Measurements from ENCODE around the gene NXPE3. TPM values are rescaled to one million over a fixed set of nuclear protein-coding genes. Genes with fewer than 3 reads are reported as not detected.
A peak's percentile ranks its signal among the peaks of the same experiment; 100 is the strongest.

NXPE3 gene
- total RNA-seq, 2 experiments from 2014 or later, result 16.7 to 64.3 TPM

- H3K79me2 ChIP-seq (ENCODE audit: insufficient read depth, low read depth, low read length), result peaks cover 11% of the 10 kb centered on the region; the same call in 1 of the 2 replicates
- POLR2A ChIA-PET, result interaction anchor here (0.6 to 3.3 kb wide), 11 partner anchors 9 to 411 kb away, joined by 3 to 19 read pairs (median 4); partner anchors contain the start of gene NFKBIZ
- peaks cover 38% of the 10 kb centered on the region for H3K36me3 ChIP-seq (ENCODE audit: insufficient read depth, low read length)
- H3K9me2 ChIP-seq (ENCODE audit: insufficient read depth, low read length), result no peaks in the 10 kb centered on the region
- peak; percentile 95 for TF ChIP-seq CTCF (conservative IDR thresholded peaks at IDR 0.05; ENCODE audit: low read length)
- no peak for TF ChIP-seq EZH2phosphoT487 (IDR thresholded peaks at IDR 0.05; ENCODE audit: borderline replicate concordance, low read depth, low read length)
- peaks cover 46% of the 10 kb centered on the region for H3K4me1 ChIP-seq (ENCODE audit: insufficient read depth, low read length, poor library complexity, severe bottlenecking)
- no peak overlapping the region for H3K27ac ChIP-seq (ENCODE audit: low read depth, low read length, poor library complexity, severe bottlenecking)
- no peak overlapping the region for H2AFZ ChIP-seq (ENCODE audit: low read length)
- CTCF ChIA-PET (ENCODE audit: unreplicated experiment), result interaction anchor here (0.6 to 1.9 kb wide), 6 partner anchors 9 to 411 kb away, joined by 3 to 9 read pairs (median 4); no protein-coding TSS in a partner anchor
- intact Hi-C loops (cut with micrococcal nuclease; ENCODE audit: unreplicated experiment), result loop anchor here (1.0 to 10.0 kb wide), 3 partner anchors 35 to 411 kb away; partner anchors contain the start of gene NFKBIZ
- H3K9me3 ChIP-seq (ENCODE audit: low read length), result no peaks in the 10 kb centered on the region
- no TSS peak for BruUV-seq (replicated peaks)
- peak; percentile 63 for DNase-seq (ENCODE audit: low spot score)
- no peak overlapping the region for H3K4me2 ChIP-seq (ENCODE audit: low read length)
- no peak overlapping the region for H3K4me3 ChIP-seq (ENCODE audit: low read depth, low read length, poor library complexity, severe bottlenecking)
- H4K20me1 ChIP-seq (ENCODE audit: insufficient read depth, low read length), result no peaks in the 10 kb centered on the region
Measured at GRCh38 chr3:101813817-101814440, 34.9 kb downstream of the NXPE3 start.

GRCh38 chr3:101814835-101815234 is 35.8 kb downstream of the NXPE3 start:
- ChIA-PET CTCF (ENCODE audit: unreplicated experiment) (interaction anchor here (0.9 to 1.9 kb wide), 3 partner anchors 10 to 410 kb away, joined by 3 to 9 read pairs (median 4); no protein-coding TSS in a partner anchor), POLR2A (interaction anchor here (1.2 to 3.3 kb wide), 5 partner anchors 8 to 411 kb away, joined by 4 to 19 read pairs (median 5); no protein-coding TSS in a partner anchor)
- intact Hi-C loops (cut with micrococcal nuclease; ENCODE audit: unreplicated experiment), result loop anchor here (2.0 to 10.0 kb wide), 2 partner anchors 34 to 320 kb away; partner anchors contain the start of gene NFKBIZ
- H3K9me3 ChIP-seq (ENCODE audit: low read length), result no peaks in the 10 kb centered on the region
- peaks cover 11% of the 10 kb centered on the region; the same call in 1 of the 2 replicates for H3K79me2 ChIP-seq (ENCODE audit: insufficient read depth, low read depth, low read length)
- no peak overlapping the region for H3K27ac ChIP-seq (ENCODE audit: low read depth, low read length, poor library complexity, severe bottlenecking)
- DNase-seq (ENCODE audit: low spot score), result no peak
- no peaks in the 10 kb centered on the region for H3K9me2 ChIP-seq (ENCODE audit: insufficient read depth, low read length)
- no peak overlapping the region for H2AFZ ChIP-seq (ENCODE audit: low read length)
- H3K4me2 ChIP-seq (ENCODE audit: low read length), result no peak overlapping the region; the same call in 1 of the 2 replicates
- TF ChIP-seq EZH2phosphoT487 (IDR thresholded peaks at IDR 0.05; ENCODE audit: borderline replicate concordance, low read depth, low read length), result no peak
- H3K36me3 ChIP-seq (ENCODE audit: insufficient read depth, low read length), result peaks cover 47% of the 10 kb centered on the region
- no peak overlapping the region for H3K4me3 ChIP-seq (ENCODE audit: low read depth, low read length, poor library complexity, severe bottlenecking)
- H3K4me1 ChIP-seq (ENCODE audit: insufficient read depth, low read length, poor library complexity, severe bottlenecking), result peaks cover 38% of the 10 kb centered on the region
- H4K20me1 ChIP-seq (ENCODE audit: insufficient read depth, low read length), result no peaks in the 10 kb centered on the region
- BruUV-seq (replicated peaks), result no TSS peak

GRCh38 chr3:101816215-101817149 is 37.5 kb downstream of the NXPE3 start:
- TF ChIP-seq EZH2phosphoT487 (IDR thresholded peaks at IDR 0.05; ENCODE audit: borderline replicate concordance, low read depth, low read length) (no peak), CTCF (conservative IDR thresholded peaks at IDR 0.05; ENCODE audit: low read length) (no peak)
- H2AFZ ChIP-seq (ENCODE audit: low read length), result no peak overlapping the region
- H3K79me2 ChIP-seq (ENCODE audit: insufficient read depth, low read depth, low read length), result peaks cover 11% of the 10 kb centered on the region; the same call in 1 of the 2 replicates
- no peak overlapping the region for H3K4me2 ChIP-seq (ENCODE audit: low read length)
- H3K4me3 ChIP-seq (ENCODE audit: low read depth, low read length, poor library complexity, severe bottlenecking), result no peak overlapping the region
- H3K9me3 ChIP-seq (ENCODE audit: low read length), result no peaks in the 10 kb centered on the region
- no peak for DNase-seq (ENCODE audit: low spot score)
- intact Hi-C loops (cut with micrococcal nuclease; ENCODE audit: unreplicated experiment), result loop anchor here (10.0 kb wide), 1 partner anchor 318 kb away; no protein-coding TSS in a partner anchor
- CTCF ChIA-PET (ENCODE audit: unreplicated experiment), result no interaction called here
- BruUV-seq (replicated peaks), result no TSS peak
- peaks cover 36% of the 10 kb centered on the region for H3K4me1 ChIP-seq (ENCODE audit: insufficient read depth, low read length, poor library complexity, severe bottlenecking)
- POLR2A ChIA-PET, result interaction anchor here (0.6 to 2.5 kb wide), 7 partner anchors 11 to 525 kb away, joined by 3 to 11 read pairs (median 4); partner anchors contain the start of gene NFKBIZ
- H3K36me3 ChIP-seq (ENCODE audit: insufficient read depth, low read length), result peaks cover 62% of the 10 kb centered on the region
- H4K20me1 ChIP-seq (ENCODE audit: insufficient read depth, low read length), result no peaks in the 10 kb centered on the region
- no peak overlapping the region for H3K27ac ChIP-seq (ENCODE audit: low read depth, low read length, poor library complexity, severe bottlenecking)
- H3K9me2 ChIP-seq (ENCODE audit: insufficient read depth, low read length), result no peaks in the 10 kb centered on the region
